Measurements from ENCODE around the gene PGAP3.

The PGAP3 gene

DNA sequence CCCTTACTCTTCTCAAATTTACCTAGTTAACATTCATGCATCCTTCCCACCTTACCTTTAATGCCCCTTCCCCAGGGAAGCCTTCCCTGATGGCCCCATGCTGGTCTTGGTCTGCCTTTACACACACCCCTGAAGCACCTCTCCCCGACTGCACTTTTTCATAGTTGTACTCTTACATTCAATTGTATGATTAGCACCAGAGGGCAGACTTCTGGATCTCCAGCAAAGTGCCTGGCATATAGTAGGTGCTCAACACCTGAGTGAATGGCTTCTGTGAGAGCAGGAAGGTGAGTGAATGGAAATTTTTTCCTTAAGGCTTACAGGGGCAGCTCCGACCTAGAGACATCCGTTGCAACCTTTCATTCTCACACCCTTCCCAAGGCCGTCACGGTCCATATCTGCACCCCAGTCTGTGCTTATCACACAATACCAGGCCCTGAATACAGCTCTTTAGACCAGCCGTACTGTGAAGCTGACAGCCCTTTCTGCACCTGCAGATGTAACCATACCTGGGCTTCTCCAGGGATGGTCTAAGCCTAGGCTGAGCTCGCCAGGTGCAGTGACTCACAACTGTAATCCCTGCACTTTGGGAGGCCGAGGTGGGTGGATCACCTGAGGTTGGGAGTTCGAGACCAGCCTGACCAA is 4.4 kb downstream of the PGAP3 start:
- DNase-seq: no peak
- H3K9ac ChIP-seq (ENCODE audit: low read length): no peak overlapping the region

DNA sequence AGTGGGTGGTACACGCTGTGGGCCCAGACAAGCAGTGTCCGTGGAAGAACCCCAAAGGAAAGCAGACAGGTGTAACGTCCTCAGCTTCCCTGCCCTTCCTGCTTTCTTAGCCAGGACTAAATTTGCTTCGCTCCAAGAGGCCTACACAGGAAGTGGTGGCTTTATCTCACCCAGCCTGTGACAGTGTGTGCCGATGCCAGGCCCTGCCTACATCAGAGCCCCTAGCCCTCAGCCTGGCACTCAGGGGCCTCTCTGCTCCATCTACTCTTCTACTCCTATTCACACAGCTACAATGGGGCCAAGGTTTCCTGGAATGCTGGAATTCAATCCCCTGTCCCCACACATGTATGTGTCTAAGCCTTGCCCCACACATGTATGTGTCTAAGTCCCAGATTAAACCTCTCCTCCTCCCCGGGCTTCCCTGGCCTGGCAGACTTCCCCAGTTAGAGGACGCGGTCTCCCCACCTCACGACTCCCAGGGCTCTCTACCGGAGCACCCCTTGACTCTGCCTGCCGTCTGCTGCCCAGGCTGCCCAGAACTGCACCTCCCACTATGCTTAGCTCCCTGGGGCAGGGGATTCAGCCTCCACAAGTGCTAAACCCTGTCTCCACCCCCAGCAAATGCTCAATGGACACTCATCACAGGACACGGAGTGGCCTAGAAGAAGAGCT is 8.2 kb downstream of the PGAP3 start:
- Histone ChIP-seq H3K4me2 (ENCODE audit: low read depth, low read length) (no peak overlapping the region), H2AFZ (ENCODE audit: low read length) (no peak overlapping the region), H3K27me3 (replicated peaks; ENCODE audit: insufficient read depth, low read length) (no peaks in the 10 kb centered on the region), H3K9me2 (replicated peaks; ENCODE audit: insufficient read depth, low read length) (no peaks in the 10 kb centered on the region), H3K9me3 (replicated peaks; ENCODE audit: insufficient read depth, low read length) (no peaks in the 10 kb centered on the region), H3K27ac (ENCODE audit: low read length) (no peak overlapping the region), H3F3A (ENCODE audit: insufficient read depth, low read length) (no peaks in the 10 kb centered on the region), H3K4me1 (ENCODE audit: low read length) (no peaks in the 10 kb centered on the region), H3K4me3 (ENCODE audit: low read length) (no peak overlapping the region), H3K9ac (ENCODE audit: low read length) (no peak overlapping the region), H3K79me2 (ENCODE audit: low read length) (no peaks in the 10 kb centered on the region), H3K36me3 (replicated peaks; ENCODE audit: insufficient read depth, low read length) (no peaks in the 10 kb centered on the region), H4K20me1 (ENCODE audit: insufficient read depth, low read length) (no peaks in the 10 kb centered on the region)
- no peak for DNase-seq
- TF ChIP-seq EZH2 (optimal IDR thresholded peaks at IDR 0.05; ENCODE audit: low read depth, low read length): no peak
- TF ChIP-seq, protein P1, sequence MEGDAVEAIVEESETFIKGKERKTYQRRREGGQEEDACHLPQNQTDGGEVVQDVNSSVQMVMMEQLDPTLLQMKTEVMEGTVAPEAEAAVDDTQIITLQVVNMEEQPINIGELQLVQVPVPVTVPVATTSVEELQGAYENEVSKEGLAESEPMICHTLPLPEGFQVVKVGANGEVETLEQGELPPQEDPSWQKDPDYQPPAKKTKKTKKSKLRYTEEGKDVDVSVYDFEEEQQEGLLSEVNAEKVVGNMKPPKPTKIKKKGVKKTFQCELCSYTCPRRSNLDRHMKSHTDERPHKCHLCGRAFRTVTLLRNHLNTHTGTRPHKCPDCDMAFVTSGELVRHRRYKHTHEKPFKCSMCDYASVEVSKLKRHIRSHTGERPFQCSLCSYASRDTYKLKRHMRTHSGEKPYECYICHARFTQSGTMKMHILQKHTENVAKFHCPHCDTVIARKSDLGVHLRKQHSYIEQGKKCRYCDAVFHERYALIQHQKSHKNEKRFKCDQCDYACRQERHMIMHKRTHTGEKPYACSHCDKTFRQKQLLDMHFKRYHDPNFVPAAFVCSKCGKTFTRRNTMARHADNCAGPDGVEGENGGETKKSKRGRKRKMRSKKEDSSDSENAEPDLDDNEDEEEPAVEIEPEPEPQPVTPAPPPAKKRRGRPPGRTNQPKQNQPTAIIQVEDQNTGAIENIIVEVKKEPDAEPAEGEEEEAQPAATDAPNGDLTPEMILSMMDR (IDR thresholded peaks at IDR 0.05; ENCODE audit: low read length): no peak
- no peak for TF ChIP-seq EZH2phosphoT487 (IDR thresholded peaks at IDR 0.05; ENCODE audit: low read length)

More for the DNA sequence above, 4.4 kb downstream of the PGAP3 start:
- Histone ChIP-seq H3K27ac (ENCODE audit: low read length) (no peak overlapping the region), H4K20me1 (ENCODE audit: insufficient read depth, low read length) (no peaks in the 10 kb centered on the region), H3F3A (ENCODE audit: insufficient read depth, low read length) (peaks cover 16% of the 10 kb centered on the region), H3K4me1 (ENCODE audit: low read length) (peaks cover 5% of the 10 kb centered on the region; the same call in 1 of the 2 replicates), H2AFZ (ENCODE audit: low read length) (no peak overlapping the region), H3K27me3 (replicated peaks; ENCODE audit: insufficient read depth, low read length) (no peaks in the 10 kb centered on the region), H3K79me2 (ENCODE audit: low read length) (no peaks in the 10 kb centered on the region), H3K9me2 (replicated peaks; ENCODE audit: insufficient read depth, low read length) (no peaks in the 10 kb centered on the region), H3K36me3 (replicated peaks; ENCODE audit: insufficient read depth, low read length) (no peaks in the 10 kb centered on the region), H3K4me2 (ENCODE audit: low read depth, low read length) (no peak overlapping the region), H3K9me3 (replicated peaks; ENCODE audit: insufficient read depth, low read length) (no peaks in the 10 kb centered on the region), H3K4me3 (ENCODE audit: low read length) (no peak overlapping the region)
- TF ChIP-seq EZH2 (optimal IDR thresholded peaks at IDR 0.05; ENCODE audit: low read depth, low read length) (no peak), EZH2phosphoT487 (IDR thresholded peaks at IDR 0.05; ENCODE audit: low read length) (no peak)
- TF ChIP-seq, protein P1 (IDR thresholded peaks at IDR 0.05; ENCODE audit: low read length): no peak

DNA sequence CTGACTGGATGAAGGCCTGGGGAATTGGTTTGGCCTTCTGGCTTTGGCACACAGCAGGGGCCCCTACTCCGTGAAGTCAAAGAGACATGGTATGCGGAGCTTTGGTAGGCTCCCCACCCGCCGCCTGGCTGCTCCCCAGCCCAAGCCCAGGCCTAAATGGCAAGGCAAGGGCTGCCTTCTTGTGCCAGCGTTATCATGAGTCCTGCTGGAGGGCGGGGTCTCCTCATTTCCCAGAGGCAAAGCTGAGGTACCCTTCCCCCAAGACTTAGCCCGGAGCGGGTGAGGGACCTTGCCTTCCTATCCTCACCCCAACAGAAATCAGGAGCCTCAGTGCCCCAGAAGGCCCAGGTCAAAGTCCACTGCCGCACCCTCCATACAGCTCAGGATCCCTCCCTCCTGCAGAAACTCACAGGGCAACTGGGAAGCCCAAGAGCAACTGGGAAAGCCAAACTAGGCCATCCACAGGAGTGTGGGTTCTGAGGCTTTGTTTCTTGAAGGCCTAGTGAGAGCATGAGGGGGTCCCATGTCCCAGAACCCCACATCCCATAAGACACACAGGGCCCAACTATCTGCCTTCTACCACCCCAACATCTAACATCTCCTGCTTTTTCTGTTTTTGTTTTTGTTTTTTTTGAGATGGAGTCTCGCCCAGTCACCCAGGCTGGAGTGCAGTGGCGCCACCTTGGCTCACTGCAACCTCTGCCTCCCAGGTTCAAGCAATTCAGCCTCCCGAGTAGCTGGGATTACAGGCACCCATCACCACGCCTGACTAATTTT is 9.3 kb downstream of the PGAP3 start:
- no peaks in the 10 kb centered on the region for H3F3A ChIP-seq (ENCODE audit: insufficient read depth, low read length)
- H3K4me3 ChIP-seq (ENCODE audit: low read length): no peak overlapping the region
- H3K36me3 ChIP-seq (replicated peaks; ENCODE audit: insufficient read depth, low read length): no peaks in the 10 kb centered on the region
- H3K79me2 ChIP-seq (ENCODE audit: low read length): no peaks in the 10 kb centered on the region
- no peaks in the 10 kb centered on the region for H4K20me1 ChIP-seq (ENCODE audit: insufficient read depth, low read length)
- H3K9me3 ChIP-seq (replicated peaks; ENCODE audit: insufficient read depth, low read length): no peaks in the 10 kb centered on the region
- no peak overlapping the region for H3K4me2 ChIP-seq (ENCODE audit: low read depth, low read length)
- no peaks in the 10 kb centered on the region for H3K27me3 ChIP-seq (replicated peaks; ENCODE audit: insufficient read depth, low read length)
- no peak overlapping the region for H2AFZ ChIP-seq (ENCODE audit: low read length)
- no peak for TF ChIP-seq EZH2 (optimal IDR thresholded peaks at IDR 0.05; ENCODE audit: low read depth, low read length)
- no peak for DNase-seq
- H3K9ac ChIP-seq (ENCODE audit: low read length): no peak overlapping the region
- no peak overlapping the region for H3K27ac ChIP-seq (ENCODE audit: low read length)
- H3K4me1 ChIP-seq (ENCODE audit: low read length): no peaks in the 10 kb centered on the region
- no peaks in the 10 kb centered on the region for H3K9me2 ChIP-seq (replicated peaks; ENCODE audit: insufficient read depth, low read length)

Data from MM.1S (cell line).